ENCODE data around the gene MYO1H.
"Not testable (repeated sequence)": the region's sequence is repeated elsewhere in the genome, so short reads cannot be mapped to it uniquely, and the experiment has no call there.

MYO1H gene

GRCh38 chr12:109347589-109347988, at the start of gene MYO1H:
Gene MYO1H (plus strand): TSS chr12:109347900. CDS start chr12:109347961, 61 bp downstream.
- DNase-seq = peak; percentile 26

GRCh38 chr12:109299849-109300248, 47.9 kb upstream of the MYO1H start:
- DNase-seq = no peak

DNA sequence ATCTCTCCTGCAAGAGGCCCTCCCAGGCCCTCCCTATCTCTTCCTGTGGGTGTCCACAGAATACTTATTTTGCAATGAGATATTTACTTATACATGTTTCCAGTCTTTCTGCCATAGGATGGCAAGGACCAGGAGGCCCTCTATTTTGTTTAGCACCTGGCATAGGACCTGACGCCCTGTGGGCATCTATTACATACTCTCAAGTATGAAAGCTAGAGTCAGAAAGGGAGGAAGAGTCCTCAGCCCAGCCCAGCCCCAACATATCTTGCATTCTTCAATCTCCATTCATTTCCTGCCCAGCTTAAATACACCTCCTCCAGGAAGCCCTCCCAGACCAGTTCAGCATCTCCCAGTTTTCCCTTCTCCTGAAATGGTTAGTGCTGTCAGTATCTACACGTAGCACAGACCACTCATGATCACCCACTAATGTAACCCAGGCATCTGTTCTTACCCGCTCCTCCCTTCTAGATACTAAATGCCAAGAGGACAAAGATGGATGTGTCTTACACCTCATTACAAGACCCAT, 46.0 kb upstream of the MYO1H start:
- DNase-seq = no peak

- peak; percentile 23 for DNase-seq
Measured at GRCh38 chr12:109302358-109302757, 45.3 kb upstream of the MYO1H start.

- DNase-seq = no peak
Measured at GRCh38 chr12:109302770-109303169, 44.9 kb upstream of the MYO1H start.

- no peak for DNase-seq
Measured at GRCh38 chr12:109304485-109304884, 43.2 kb upstream of the MYO1H start.

GRCh38 chr12:109305547-109305946, 42.2 kb upstream of the MYO1H start:
- no peak for DNase-seq

DNA sequence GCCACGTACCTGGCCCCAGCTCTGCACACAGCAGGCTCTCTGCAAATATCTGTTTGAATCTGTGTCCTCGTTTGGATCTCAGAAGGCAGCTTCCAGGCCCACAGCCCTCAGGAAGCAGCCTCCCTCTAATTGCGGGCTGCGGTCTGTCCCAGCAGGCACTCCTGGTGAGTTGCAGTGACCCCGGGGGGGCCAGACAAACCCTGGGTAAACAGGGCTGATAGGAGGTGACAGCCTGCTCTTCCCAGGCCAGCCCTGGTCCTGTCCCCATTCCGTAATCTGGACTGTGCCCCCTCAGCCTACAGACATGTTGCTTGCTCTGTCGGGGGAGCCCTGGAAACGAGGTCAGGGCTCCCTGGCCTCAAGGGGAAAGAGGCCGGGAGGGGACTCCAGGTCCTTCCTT, 40.6 kb upstream of the MYO1H start:
- DNase-seq = no peak

DNA sequence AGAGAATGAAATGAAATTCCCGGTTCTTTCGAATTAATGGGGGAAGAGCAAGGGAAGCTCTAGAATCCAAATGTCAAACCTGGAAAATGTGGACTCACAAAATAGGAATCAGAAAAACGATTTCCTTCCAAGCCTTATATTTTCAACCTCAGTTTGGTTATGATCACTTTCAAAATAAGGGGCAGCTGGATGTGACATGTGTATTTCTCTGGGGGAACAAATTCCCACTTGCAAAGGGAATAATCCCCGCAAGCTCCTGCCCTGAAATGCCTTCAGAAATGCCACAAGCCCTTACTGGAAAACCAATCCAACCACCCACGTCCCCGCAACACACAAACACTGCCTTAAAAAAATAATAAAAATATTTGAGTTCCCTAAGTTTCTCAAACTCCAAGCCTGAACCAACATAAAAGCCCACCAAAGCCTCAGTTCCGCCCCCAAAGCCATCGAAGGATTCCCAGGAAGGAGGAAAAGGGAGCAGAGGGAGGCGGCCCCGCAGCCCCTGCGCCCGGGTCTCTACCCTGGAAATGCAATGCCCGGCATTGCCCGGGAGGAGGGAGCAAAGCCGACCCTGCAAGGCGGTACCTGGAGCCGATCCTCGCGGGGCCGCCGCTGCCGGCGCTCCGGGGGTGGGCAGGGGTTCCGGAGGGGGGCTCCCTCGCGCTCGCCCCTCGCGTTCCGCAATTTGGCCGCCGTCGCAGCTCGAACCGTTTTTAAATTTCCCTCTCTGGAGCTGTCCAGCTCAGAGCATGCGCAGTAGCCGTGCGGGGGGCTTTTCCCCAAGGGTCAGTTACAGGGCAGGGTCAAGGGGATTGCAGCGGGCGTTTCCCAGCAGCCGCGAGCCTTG, 38.9 kb upstream of the MYO1H start, which contains the start of gene FOXN4:
TSS of gene FOXN4 (minus strand) at position 751 of the 847 bp plus-strand sequence. CDS start 963 bp downstream, outside the sequence.
- no peak for DNase-seq

GRCh38 chr12:109309381-109310246, 38.1 kb upstream of the MYO1H start:
- DNase-seq = no peak

DNA sequence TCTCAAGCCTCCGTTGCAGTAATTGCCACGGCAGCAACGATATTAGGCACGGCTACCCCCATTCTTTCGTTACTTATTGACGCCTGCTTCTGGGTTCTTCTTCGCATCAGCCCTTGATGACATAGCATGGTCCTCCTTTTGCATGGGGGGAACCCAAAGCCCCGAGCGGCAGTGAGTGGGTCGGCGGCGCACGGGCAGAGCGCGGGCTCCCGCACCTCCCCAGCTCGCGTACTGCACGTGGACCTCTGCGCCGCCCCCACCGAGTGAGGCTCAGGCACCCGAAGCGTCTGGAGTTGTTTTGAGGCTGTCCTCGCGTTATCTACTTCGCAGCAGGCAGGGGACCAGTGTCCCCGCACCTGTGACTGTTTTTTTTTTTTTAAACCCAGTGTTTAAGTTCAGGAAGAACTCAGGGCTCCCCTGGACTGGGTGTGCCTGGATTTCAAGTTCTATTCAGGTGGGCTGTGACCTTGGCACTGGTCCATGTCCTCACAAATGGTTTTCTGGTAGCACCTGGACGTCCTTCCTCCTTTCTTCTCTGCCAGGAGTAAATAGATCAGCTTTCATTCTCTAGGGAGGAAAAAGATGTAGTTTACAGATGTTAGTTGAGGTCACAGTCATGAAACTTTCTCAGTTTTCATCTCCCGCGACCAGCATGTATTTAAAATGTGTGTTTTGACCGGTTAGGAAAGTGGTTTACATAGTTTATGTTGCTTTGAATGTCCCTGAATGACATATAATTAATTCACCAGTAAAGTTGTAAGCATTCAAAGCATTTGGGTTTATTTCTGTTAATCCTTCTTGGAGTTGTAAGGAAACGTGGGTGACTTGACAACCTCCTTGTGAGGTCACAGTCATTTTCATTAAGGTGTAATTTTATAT, 37.2 kb upstream of the MYO1H start:
- DNase-seq = peak; percentile 38

- DNase-seq = not testable (repeated sequence)
Measured at GRCh38 chr12:109321294-109321693, 26.4 kb upstream of the MYO1H start.

DNA sequence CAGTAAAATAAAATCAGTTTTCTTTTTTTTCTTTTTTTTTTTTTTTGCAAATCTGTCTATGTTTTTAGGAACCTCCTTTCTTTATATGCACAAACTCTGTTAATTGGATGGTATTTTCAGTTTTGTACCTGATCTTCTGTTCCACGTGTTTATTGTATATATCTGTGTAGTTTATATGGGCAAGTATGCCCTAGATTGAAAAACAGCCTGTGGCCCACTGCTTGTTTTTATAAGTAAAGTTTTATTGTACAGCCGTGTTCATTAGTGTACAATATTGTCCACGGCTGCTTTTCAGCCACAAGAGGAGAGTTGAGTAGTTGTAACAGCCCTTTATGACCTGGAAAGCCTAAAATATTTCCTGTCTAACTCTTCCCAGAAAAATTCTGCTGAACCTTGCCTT, 18.7 kb upstream of the MYO1H start:
- DNase-seq = no peak

DNA sequence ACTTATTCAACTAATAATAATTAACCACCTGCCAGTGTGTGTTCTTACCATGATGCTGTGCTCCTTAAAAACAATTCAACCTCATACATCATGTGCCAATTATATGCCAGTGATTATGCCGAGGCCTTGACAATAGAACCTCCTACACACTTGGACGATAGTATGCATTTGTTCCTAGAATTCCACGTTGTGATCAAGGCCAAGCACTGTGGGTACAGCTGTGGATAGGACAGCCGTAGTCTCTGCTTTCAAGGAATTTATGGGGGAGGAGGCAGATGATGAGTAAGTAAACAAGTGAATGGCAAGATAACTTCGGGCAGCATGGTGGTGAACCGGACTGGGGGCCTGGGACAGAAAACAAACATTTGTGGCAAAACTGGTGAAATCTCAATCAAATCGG, 18.0 kb upstream of the MYO1H start:
- DNase-seq = no peak

- no peak for DNase-seq
Measured at GRCh38 chr12:109330282-109331230, 17.1 kb upstream of the MYO1H start.

DNA sequence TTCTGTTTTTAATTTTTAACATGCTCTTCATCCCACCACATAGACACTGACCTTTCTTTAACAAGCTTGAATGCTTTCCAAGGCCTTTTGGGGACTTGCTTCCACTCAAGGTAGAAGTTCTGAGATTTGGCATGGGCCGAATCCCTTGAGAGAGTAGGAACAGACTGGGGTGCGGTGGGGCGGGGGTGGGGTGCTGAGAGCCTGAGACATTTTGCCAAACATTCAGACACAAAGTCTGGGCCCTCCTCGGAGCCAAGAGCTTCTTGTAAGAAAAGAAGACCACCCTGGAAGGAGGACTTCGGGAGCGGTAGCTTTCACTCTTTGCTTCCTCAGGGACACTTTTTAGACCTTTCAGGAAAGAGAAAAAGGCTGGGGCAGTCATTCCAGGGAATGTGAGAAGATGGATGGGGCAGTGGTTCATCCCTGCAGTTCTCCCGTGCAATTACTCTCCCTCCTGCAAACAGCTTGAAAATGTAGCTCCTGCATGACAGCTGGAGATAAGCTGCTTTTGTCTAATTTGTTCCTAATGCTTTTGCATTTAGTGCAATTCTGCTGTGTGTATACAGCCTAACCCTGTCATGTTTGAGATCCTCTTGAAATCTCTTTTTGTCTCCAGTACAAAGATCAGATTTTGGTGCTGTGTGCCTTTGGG, 16.3 kb upstream of the MYO1H start:
- no peak for DNase-seq

GRCh38 chr12:109334887-109335286, 12.8 kb upstream of the MYO1H start:
- DNase-seq = no peak

DNA sequence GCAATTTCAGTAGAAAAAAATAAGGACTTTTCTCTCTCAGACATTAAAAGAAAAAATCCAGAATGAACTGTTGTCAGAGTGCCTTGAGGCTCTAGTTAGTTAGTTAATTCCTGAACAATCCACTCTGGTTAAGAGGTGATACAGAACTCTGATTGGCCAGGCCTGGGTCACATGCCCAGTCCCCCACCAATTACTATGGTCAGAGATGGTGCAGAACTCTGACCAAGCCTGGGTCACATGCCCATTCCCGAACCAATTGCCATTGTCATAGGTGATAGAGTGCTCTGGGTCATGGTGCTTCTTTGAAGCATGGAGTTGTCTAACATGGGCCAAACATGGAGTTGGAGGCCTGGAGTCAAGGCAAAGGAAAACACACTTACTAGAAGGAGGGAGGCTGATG, 11.1 kb upstream of the MYO1H start:
- DNase-seq = no peak

DNA sequence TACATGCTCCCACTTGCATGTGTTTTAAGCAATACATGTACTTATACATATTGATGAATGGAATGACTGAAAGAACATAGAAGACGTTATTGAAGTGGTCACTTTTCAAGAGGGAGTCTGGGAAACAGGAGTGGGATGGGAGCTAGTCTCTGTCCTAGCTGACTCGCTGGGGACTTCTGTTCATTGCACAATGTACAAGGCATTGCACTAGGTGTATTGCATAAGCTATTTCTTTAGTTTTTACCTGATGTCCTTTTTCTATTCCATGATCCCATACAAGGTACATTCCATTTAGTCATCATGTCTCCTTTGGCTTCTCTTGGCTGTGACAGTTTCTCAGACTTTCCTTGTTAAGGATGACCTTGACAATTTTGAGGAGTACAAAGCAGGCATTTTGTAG, 4.0 kb upstream of the MYO1H start:
- DNase-seq = no peak

DNA sequence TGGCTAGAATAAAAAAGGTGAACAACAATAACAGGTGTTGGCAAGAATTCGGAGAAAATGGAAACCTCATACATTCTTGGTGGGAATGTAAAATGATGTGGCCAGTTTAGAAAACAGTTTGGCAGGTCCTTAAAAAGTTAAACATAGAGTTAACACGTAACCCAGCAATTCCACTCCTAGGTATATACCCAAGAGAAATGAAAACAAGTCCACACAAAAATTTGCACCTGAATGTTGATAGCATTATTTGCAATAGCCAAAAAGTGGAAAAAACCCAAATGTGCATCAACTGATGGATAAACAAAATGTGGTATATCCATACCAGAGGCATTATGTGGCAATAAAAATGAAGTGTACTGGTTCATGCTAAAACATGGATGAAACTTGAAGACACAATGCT, 2.3 kb upstream of the MYO1H start:
- no peak for DNase-seq

DNA sequence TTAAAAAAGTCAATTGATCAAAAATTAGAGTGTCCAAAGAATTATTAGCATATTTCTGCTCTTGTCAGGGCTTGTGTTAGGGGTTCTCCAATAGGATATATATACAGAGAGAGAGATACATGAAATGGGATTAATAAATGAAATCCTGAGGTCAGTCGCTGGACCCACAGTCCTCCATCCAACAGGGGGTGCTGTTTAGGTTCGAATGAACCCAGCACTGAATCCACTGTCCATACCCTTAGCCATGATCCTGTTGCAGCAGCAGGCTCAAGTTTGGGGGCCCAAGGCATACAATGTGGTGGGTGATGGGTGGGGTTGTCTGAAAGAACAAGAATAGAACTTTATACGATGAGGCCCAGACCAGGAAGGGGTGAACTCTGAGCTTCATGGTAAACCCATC, 780 bp upstream of the MYO1H start:
- DNase-seq = peak; percentile 5

Measured in hematopoietic multipotent progenitor cell treated with erythropoietin and hydrocortisone succinate and interleukin-3 and kit ligand, for 8 days (in vitro differentiated cells).